ENCODE results near the gene LCN6. TPM values are rescaled to one million over a fixed set of nuclear protein-coding genes. Genes with fewer than 3 reads are reported as not detected.

Gene LCN6
- total and polyA plus RNA-seq, 2 of the 4 experiments (the other 2 are of a cell fraction) = not detected

- Histone ChIP-seq H2BK5ac (ENCODE audit: low read depth, low read length, poor library complexity, severe bottlenecking) (no peak overlapping the region), H3K4me3 (ENCODE audit: insufficient read depth, low read depth, low read length) (no peak overlapping the region), H4K8ac (ENCODE audit: low read depth in 2 of 2, low read length in 2 of 2) (no peak overlapping the region), H2BK15ac (ENCODE audit: low read depth, low read length) (no peak overlapping the region), H3K9ac (ENCODE audit: low read depth, low read length) (no peak overlapping the region), H4K20me1 (ENCODE audit: insufficient read depth, low read length) (peaks cover 55% of the 10 kb centered on the region), H3K23ac (ENCODE audit: low read depth, low read length) (no peak overlapping the region), H3K79me1 (ENCODE audit: low read depth in 1 of 2, low read length in 2 of 2) (peaks cover 0 to 26% of the 10 kb centered on the region in 2 experiments; a peak in 3 of 4 replicates), H2BK120ac (ENCODE audit: low read depth, low read length) (no peak overlapping the region), H2AK9ac (replicated peaks; ENCODE audit: low read depth, low read length, poor library complexity) (peak overlapping the region; percentile 1), H3K4ac (ENCODE audit: low read depth, low read length) (no peak overlapping the region), H3K9me1 (ENCODE audit: insufficient read depth, low read length) (peaks cover 4% of the 10 kb centered on the region; the same call in 1 of the 2 replicates), H3K56ac (ENCODE audit: extremely low read depth, insufficient read depth, low read length) (no peak overlapping the region), H2BK20ac (ENCODE audit: low read depth, low read length) (no peak overlapping the region), H3K4me2 (ENCODE audit: low read depth, low read length) (no peak overlapping the region), H3K14ac (replicated peaks; ENCODE audit: low read depth, low read length) (no peak overlapping the region), H3K18ac (ENCODE audit: low read depth, low read length) (no peak overlapping the region), H3K27ac (ENCODE audit: insufficient read depth, low read length) (no peak overlapping the region), H3K4me1 (ENCODE audit: control insufficient read depth, insufficient read depth, low read length) (peaks cover 10% of the 10 kb centered on the region), H4K5ac (ENCODE audit: low read depth, low read length) (no peak overlapping the region), H4K91ac (ENCODE audit: insufficient read depth, low read depth, low read length) (no peak overlapping the region), H2AK5ac (ENCODE audit: low read depth, low read length) (no peak overlapping the region), H2AFZ (replicated peaks; ENCODE audit: low read length, poor library complexity) (peak overlapping the region; percentile 63), H3K36me3 (ENCODE audit: control insufficient read depth, insufficient read depth, low read length) (peaks cover 36% of the 10 kb centered on the region), H3K27me3 (ENCODE audit: control insufficient read depth, insufficient read depth, low read length) (no peaks in the 10 kb centered on the region), H3K9me3 (ENCODE audit: control insufficient read depth, insufficient read depth, low read length) (no peaks in the 10 kb centered on the region)
- POLR2A ChIA-PET (ENCODE audit: unreplicated experiment) = interaction anchor here (0.6 kb wide), 1 partner anchor 15 kb away, joined by 3 read pairs; no protein-coding TSS in a partner anchor
- no peak for DNase-seq
- dilution Hi-C loops (cut with HindIII; ENCODE audit: low sequenced_read_pairs, unreplicated experiment) (no loop called here), intact Hi-C loops (cut with micrococcal nuclease) (no loop called here), in situ Hi-C loops (cut with MboI; ENCODE audit: low sequenced_read_pairs) (no loop called here)
- WGBS, 2 experiments (ENCODE audit: extremely low coverage in 2 of 2, insufficient read length in 1 of 2) = 50% methylated on average over 1 of the region's 20 CpGs; no CpG with 5 or more reads in 1 of the 2 experiments
- no TSS peak for BruUV-seq (replicated peaks)
- ATAC-seq (ENCODE audit: low read depth) = peak; percentile 33
- TF ChIP-seq POLR2A (IDR thresholded peaks at IDR 0.05; ENCODE audit: low read depth, low read length) = no peak
- TF ChIP-seq, protein P1, sequence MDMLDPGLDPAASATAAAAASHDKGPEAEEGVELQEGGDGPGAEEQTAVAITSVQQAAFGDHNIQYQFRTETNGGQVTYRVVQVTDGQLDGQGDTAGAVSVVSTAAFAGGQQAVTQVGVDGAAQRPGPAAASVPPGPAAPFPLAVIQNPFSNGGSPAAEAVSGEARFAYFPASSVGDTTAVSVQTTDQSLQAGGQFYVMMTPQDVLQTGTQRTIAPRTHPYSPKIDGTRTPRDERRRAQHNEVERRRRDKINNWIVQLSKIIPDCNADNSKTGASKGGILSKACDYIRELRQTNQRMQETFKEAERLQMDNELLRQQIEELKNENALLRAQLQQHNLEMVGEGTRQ (IDR thresholded peaks at IDR 0.05; ENCODE audit: low read depth, low read length) = peak; percentile 44; the same call in 1 of the 2 replicates
- TF ChIP-seq RCOR1 (IDR thresholded peaks at IDR 0.05; ENCODE audit: insufficient replicate concordance, low read length) = no peak
- no peak for TF ChIP-seq RFX5 (IDR thresholded peaks at IDR 0.05; ENCODE audit: low read depth, low read length)
- no peak for TF ChIP-seq CEBPB (IDR thresholded peaks at IDR 0.05; ENCODE audit: low read depth, low read length)
- CTCF ChIA-PET = no interaction called here
Observed at GRCh38 chr9:136720251-136720897, 28.0 kb downstream of the LCN6 start.

Data from IMR-90 (cell line).